Endothelial cell of umbilical vein (primary cell): ENCODE measurements around the gene LRRC47. TPM values are rescaled to one million over a fixed set of nuclear protein-coding genes. Genes with fewer than 3 reads are reported as not detected.

Experiments used
- BruUV-seq: library from RNA; stranded (reverse); fragments of 400-500 nt; replicated peaks from 2 replicates; lab custom pipeline; 2021; lab: Mats Ljungman, UMichigan
- CTCF ChIA-PET: fragments of 300-600, 350-600 bp; sonication (Branson Sonifier 250); formaldehyde crosslinking; loops from one replicate; lab custom pipeline; 2021; ENCODE audit warnings: antibody characterized with exemption, inconsistent platforms; lab: Charles Lee
- POLR2A ChIA-PET: fragments of 300-600, 350-600 bp; sonication (Branson Sonifier 250); formaldehyde crosslinking; loops from one replicate; lab custom pipeline; 2021; ENCODE audit warnings: antibody characterized with exemption, inconsistent platforms; lab: Charles Lee
- DNase-seq: peaks from one replicate; pipeline ENCODE4 v3.0.0-alpha.2; 2011; ENCODE audit warnings: low read depth, low spot score
- FAIRE-seq: peaks from 2 replicates; lab custom pipeline; 2011; peaks lifted over from hg19 to GRCh38; lab: Jason Lieb, UNC
- H2AFZ ChIP-seq: 2 replicates; pipeline ENCODE4 v1.6.0; 2012; ENCODE audit warnings: low read depth, low read length, control low read depth, inconsistent platforms
- H3K27ac ChIP-seq: 2 replicates; pipeline ENCODE4 v1.5.1; 2011; ENCODE audit warnings: low read depth, mild to moderate bottlenecking, control low read depth, low read length, moderate library complexity; ENCODE audit not compliant: insufficient read depth
- H3K27me3 ChIP-seq, 2 experiments: 2 replicates each; pipeline versions ENCODE4 v1.6.0 to v1.6.1; 2011; ENCODE audit warnings: low read length in 2 of 2, mixed read lengths in 1 of 2; ENCODE audit not compliant: control insufficient read depth in 2 of 2, insufficient read depth in 2 of 2
- H3K36me3 ChIP-seq, 2 experiments: 2 replicates in 1 of 2; 3 replicates in 1 of 2; pipeline ENCODE4 v1.5.1; 2011; ENCODE audit warnings: low read length in 2 of 2, mild to moderate bottlenecking in 1 of 2, moderate library complexity in 1 of 2; ENCODE audit not compliant: control insufficient read depth in 2 of 2, insufficient read depth in 2 of 2; ENCODE audit errors: extremely low read depth in 1 of 2
- H3K4me1 ChIP-seq: 3 replicates; pipeline ENCODE4 v1.5.1; 2011; ENCODE audit warnings: mild to moderate bottlenecking, low read length; ENCODE audit not compliant: control insufficient read depth, insufficient read depth; ENCODE audit errors: extremely low read depth
- H3K4me2 ChIP-seq: 2 replicates; pipeline ENCODE4 v1.6.1; 2011; ENCODE audit warnings: low read length, control low read depth, mixed read lengths; ENCODE audit not compliant: insufficient read depth
- H3K4me3 ChIP-seq, 3 experiments: fragments of 200-600 bp in 1 of 3; sonication (generic), shearing (Covaris generic) in 1 of 3; replicated peaks in 1 of 3; 2 replicates each; pipeline ENCODE4 v1.5.1; 2011 to 2016; ENCODE audit warnings: control low read depth in 3 of 3, low read length in 3 of 3, mild to moderate bottlenecking in 2 of 3, inconsistent platforms in 1 of 3, low read depth in 1 of 3, moderate library complexity in 1 of 3; ENCODE audit not compliant: insufficient read depth in 1 of 3
- H3K79me2 ChIP-seq: 2 replicates; pipeline ENCODE4 v1.6.0; 2012; ENCODE audit warnings: low read length, inconsistent platforms; ENCODE audit not compliant: control insufficient read depth, insufficient read depth
- H3K9ac ChIP-seq: replicated peaks from 2 replicates; pipeline ENCODE3; 2011; ENCODE audit warnings: low read length, control low read depth; ENCODE audit not compliant: insufficient read depth; ENCODE audit errors: extremely low read depth
- H3K9me1 ChIP-seq: replicated peaks from 3 replicates; pipeline ENCODE4 v1.6.0; 2011; ENCODE audit warnings: mild to moderate bottlenecking, low read length; ENCODE audit not compliant: control insufficient read depth, insufficient read depth; ENCODE audit errors: extremely low read depth
- H3K9me3 ChIP-seq: replicated peaks from 2 replicates; pipeline ENCODE4 v1.5.1; 2012; ENCODE audit warnings: low read length, inconsistent platforms; ENCODE audit not compliant: control insufficient read depth, insufficient read depth
- H4K20me1 ChIP-seq: replicated peaks from 2 replicates; pipeline ENCODE3; 2011; ENCODE audit warnings: mild to moderate bottlenecking, low read length; ENCODE audit not compliant: control insufficient read depth, insufficient read depth; ENCODE audit errors: extremely low read depth
- FOS ChIP-seq: IDR thresholded peaks from 2 replicates; pipeline ENCODE4 v1.6.1; 2011; ENCODE audit warnings: mild to moderate bottlenecking, low read length, moderate library complexity, borderline replicate concordance; ENCODE audit not compliant: insufficient read depth
- GATA2 ChIP-seq: IDR thresholded peaks from 2 replicates; pipeline ENCODE4 v1.7.0; 2011; ENCODE audit warnings: low read depth, mild to moderate bottlenecking, moderate library complexity, mixed read lengths, low read length; ENCODE audit not compliant: insufficient read length, insufficient read depth
- JUN ChIP-seq: IDR thresholded peaks from 2 replicates; pipeline ENCODE4 v1.6.1; 2011; ENCODE audit warnings: borderline replicate concordance, low read depth; ENCODE audit not compliant: insufficient read length, insufficient read depth
- POLR2A ChIP-seq: IDR thresholded peaks from 2 replicates; pipeline ENCODE4 v1.6.1; 2012; ENCODE audit warnings: low read depth, mild to moderate bottlenecking, control low read depth, low read length
- dilution Hi-C: fragments of 300-500 bp; cut with MboI; formaldehyde crosslinking; loops from one replicate; pipeline ENCODE4 v1.15.0; 2019; ENCODE audit warnings: low sequenced_read_pairs; ENCODE audit not compliant: extremely low pct_ligation_motif_present
- intact Hi-C: fragments of 100-400 bp; cut with micrococcal nuclease; formaldehyde crosslinking; loops from one replicate; pipeline ENCODE4 v1.10.0; 2022
- polyA plus RNA-seq, 4 experiments: library from polyadenylated mRNA; depleted of rRNA in 3 of 4; stranded (reverse) in 3 of 4; unstranded in 1 of 4; fragments of >200 nt; gene quantifications; 2 replicates each; pipeline versions ENCODE4 v1.2.1 to v1.2.3, GENCODE V29; 2011 to 2012; ENCODE audit warnings: missing spikeins in 1 of 4
- total RNA-seq: library from RNA; stranded (reverse); gene quantifications from 2 replicates; pipeline ENCODE4 v1.2.3, GENCODE V29; 2021
- TF ChIP-seq, protein P1 (sequence below), 2 donors: IDR thresholded peaks; 1 replicate in 1 of 2; 2 replicates in 1 of 2; pipeline ENCODE4 v1.5.1; 2011; ENCODE audit warnings: low read length in 2 of 2, mild to moderate bottlenecking in 2 of 2, moderate library complexity in 2 of 2, control low read depth in 1 of 2, inconsistent platforms in 1 of 2, low read depth in 1 of 2; ENCODE audit not compliant: insufficient read depth in 1 of 2; ENCODE audit errors: extremely low read depth in 1 of 2
- TF ChIP-seq, protein P2 (sequence below): IDR thresholded peaks from 2 replicates; pipeline ENCODE4 v1.6.1; 2011; ENCODE audit not compliant: insufficient read depth, insufficient read length

LRRC47 gene
- total and polyA plus RNA-seq, 2 donors (not counting 3 experiments of a cell fraction or from before 2014, with no cell fraction given): 23.7 to 42.5 TPM

DNA sequence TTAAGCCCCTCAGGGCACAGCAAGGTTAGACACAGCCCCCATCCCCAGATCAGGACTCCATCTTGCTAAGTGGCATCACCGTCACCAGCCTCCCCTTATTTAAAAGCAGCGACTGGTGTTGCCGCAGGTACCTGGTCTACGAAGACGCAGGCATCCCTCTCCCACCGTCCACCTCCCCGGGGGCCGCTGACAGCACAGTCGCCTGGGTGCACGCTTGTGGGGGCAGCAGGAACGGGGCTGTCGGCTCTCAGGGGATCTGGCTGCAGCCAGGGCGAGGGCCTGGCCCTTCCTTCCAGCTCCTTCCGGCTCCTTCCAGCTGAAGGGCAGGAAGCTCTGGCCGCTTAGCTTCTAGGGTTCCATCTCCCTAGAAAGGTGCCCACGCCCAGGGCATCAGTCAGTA lies 61.7 kb downstream of the LRRC47 start:
- H3K4me1 ChIP-seq: no peaks in the 10 kb centered on the region
- intact Hi-C loops: no loop called here
- no peaks in the 10 kb centered on the region for H3K27me3 ChIP-seq
- DNase-seq (no peak), FAIRE-seq (no peak)
- no peak overlapping the region for H3K27ac ChIP-seq
- no peak overlapping the region for H3K9ac ChIP-seq
- H3K4me2 ChIP-seq: no peak overlapping the region
- peaks cover 4 to 12% of the 10 kb centered on the region in 2 experiments for H3K36me3 ChIP-seq
- no peaks in the 10 kb centered on the region for H3K9me3 ChIP-seq
- BruUV-seq: no TSS peak
- H3K79me2 ChIP-seq: no peaks in the 10 kb centered on the region
- H4K20me1 ChIP-seq: no peaks in the 10 kb centered on the region
- H3K4me3 ChIP-seq: no peak overlapping the region
- ChIA-PET CTCF (interaction anchor here (0.8 to 3.5 kb wide), 3 partner anchors 10 to 282 kb away, joined by 3 to 25 read pairs (median 3); no protein-coding TSS in a partner anchor), POLR2A (no interaction called here)
- TF ChIP-seq, protein P1, sequence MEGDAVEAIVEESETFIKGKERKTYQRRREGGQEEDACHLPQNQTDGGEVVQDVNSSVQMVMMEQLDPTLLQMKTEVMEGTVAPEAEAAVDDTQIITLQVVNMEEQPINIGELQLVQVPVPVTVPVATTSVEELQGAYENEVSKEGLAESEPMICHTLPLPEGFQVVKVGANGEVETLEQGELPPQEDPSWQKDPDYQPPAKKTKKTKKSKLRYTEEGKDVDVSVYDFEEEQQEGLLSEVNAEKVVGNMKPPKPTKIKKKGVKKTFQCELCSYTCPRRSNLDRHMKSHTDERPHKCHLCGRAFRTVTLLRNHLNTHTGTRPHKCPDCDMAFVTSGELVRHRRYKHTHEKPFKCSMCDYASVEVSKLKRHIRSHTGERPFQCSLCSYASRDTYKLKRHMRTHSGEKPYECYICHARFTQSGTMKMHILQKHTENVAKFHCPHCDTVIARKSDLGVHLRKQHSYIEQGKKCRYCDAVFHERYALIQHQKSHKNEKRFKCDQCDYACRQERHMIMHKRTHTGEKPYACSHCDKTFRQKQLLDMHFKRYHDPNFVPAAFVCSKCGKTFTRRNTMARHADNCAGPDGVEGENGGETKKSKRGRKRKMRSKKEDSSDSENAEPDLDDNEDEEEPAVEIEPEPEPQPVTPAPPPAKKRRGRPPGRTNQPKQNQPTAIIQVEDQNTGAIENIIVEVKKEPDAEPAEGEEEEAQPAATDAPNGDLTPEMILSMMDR (IDR thresholded peaks at IDR 0.05; ENCODE audit: extremely low read depth in 1 of 2, insufficient read depth in 1 of 2, low read depth in 1 of 2, low read length in 2 of 2): no peak
- TF ChIP-seq GATA2 (no peak), POLR2A (no peak), FOS (no peak), JUN (no peak)
- TF ChIP-seq, protein P2, sequence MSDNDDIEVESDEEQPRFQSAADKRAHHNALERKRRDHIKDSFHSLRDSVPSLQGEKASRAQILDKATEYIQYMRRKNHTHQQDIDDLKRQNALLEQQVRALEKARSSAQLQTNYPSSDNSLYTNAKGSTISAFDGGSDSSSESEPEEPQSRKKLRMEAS: no peak
- no peak overlapping the region for H2AFZ ChIP-seq
- no peaks in the 10 kb centered on the region for H3K9me1 ChIP-seq
- dilution Hi-C loops: no loop called here
